HG02798 (cell line): Measurements from ENCODE around the gene EIF1AD.

Experiments
- ATAC-seq: cut with Tn5 transposase; IDR thresholded peaks from one replicate; pipeline ENCODE4 v1.9.1; 2021; ENCODE audit warnings: mild to moderate bottlenecking; ENCODE audit not compliant: unreplicated experiment, poor library complexity

The EIF1AD gene

DNA sequence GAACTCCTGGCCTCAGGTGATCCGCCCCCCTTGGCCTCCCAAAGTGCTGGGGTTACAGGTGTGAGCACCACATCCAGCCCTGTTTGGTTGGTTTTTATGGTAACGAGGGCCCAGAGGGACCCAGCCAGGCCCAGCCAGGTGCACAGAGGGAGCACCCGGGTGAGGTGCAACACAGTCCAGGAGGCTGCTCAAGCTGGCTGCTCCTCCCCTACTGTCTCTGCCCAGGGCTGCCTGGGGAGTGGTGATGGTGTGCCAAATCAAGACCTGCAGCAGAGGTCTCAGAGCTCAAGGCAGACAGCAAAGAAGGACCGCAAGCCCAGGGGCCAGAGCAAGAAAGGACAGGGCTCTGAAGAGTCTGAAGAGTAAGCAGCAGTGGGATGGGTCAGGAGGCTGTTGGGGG is 55.3 kb downstream of the EIF1AD start:
- ATAC-seq = no peak
